Esophagus squamous epithelium (tissue), 4 donors: ENCODE measurements around the gene CCNF.

Experiments used
- POLR2A ChIP-seq, 4 donors: fragments of 450-650 bp; IDR thresholded peaks; one replicate each; pipeline ENCODE4 v1.6.1; 2017; ENCODE audit warnings: antibody characterized with exemption in 4 of 4, mild to moderate bottlenecking in 4 of 4, moderate library complexity in 3 of 4
- TF ChIP-seq, protein P1 (sequence below), 6 experiments: fragments of 450-650 bp in 4 of 6; fragments of 200-600 bp in 2 of 6; sonication (generic) in 2 of 6; IDR thresholded peaks; one replicate each; pipeline ENCODE4 v1.5.1; 2016 to 2019; ENCODE audit warnings: antibody characterized with exemption in 6 of 6, mild to moderate bottlenecking in 4 of 6, moderate library complexity in 4 of 6

DNA sequence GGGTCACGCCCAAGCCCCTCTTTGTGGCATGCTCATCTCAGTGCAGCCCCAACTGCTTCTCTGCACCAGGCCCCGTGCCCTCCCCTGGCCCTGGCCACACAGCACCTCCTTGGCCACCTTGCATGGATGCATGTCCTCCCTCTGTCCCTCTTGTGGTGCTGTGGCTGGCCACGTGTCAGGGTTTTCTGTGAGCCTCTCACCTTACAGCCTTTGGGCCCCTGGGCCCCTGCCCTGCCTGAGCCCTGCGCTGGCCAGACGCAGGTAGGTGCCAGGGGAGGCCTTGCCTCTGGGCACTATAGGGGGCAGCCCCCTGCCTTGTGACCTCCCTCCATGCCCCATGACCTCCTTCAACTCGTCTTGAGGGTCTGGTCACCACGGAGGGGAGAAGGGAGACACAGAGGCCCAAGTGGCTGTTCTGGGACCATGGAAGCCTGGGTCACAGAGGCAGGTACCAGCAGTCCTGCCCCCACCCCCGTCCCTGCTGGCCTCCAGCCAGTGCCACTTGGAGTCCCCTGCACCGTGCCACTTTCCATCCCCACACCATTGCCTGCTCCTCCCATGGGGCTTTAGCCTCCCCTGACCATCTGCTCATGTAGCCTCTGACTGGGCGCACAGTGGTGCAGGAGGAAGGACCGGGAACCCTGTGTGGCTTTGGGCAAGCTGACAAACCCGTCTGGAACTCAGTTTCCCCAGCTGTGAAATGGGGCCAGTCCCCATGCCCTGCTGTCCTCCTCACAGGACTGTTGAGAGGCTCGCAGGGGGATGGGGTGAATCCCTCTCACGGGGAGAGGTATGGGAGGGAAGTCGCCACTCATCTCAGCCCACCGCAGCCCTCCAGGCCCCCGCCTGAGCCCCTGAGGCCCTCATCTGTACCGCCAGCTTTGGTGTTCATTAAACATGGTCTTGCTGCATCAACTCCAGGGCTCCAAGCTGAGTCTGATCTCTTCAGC lies 73.0 kb downstream of the CCNF start:
- TF ChIP-seq POLR2A (IDR thresholded peaks at IDR 0.05) = no peak
- TF ChIP-seq, protein P1, sequence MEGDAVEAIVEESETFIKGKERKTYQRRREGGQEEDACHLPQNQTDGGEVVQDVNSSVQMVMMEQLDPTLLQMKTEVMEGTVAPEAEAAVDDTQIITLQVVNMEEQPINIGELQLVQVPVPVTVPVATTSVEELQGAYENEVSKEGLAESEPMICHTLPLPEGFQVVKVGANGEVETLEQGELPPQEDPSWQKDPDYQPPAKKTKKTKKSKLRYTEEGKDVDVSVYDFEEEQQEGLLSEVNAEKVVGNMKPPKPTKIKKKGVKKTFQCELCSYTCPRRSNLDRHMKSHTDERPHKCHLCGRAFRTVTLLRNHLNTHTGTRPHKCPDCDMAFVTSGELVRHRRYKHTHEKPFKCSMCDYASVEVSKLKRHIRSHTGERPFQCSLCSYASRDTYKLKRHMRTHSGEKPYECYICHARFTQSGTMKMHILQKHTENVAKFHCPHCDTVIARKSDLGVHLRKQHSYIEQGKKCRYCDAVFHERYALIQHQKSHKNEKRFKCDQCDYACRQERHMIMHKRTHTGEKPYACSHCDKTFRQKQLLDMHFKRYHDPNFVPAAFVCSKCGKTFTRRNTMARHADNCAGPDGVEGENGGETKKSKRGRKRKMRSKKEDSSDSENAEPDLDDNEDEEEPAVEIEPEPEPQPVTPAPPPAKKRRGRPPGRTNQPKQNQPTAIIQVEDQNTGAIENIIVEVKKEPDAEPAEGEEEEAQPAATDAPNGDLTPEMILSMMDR (IDR thresholded peaks at IDR 0.05) = no peak
